Hepatocyte (in vitro differentiated cells): ENCODE measurements around the gene NCAM1. TPM values are rescaled to one million over a fixed set of nuclear protein-coding genes. Genes with fewer than 3 reads are reported as not detected.

ENCODE experiments used
- DNase-seq: peaks from one replicate; pipeline ENCODE4 v3.0.0-alpha.2; 2016; ENCODE audit warnings: low spot score
- H2AFZ ChIP-seq: fragments of 200-600 bp; sonication (generic); 2 replicates; pipeline ENCODE4 v1.6.0; 2016; ENCODE audit warnings: antibody characterized with exemption, mild to moderate bottlenecking
- H3K27ac ChIP-seq: fragments of 200-600 bp; sonication (generic); 2 replicates; pipeline ENCODE4 v1.5.1; 2016; ENCODE audit warnings: mild to moderate bottlenecking
- H3K27me3 ChIP-seq: fragments of 200-600 bp; sonication (generic); 2 replicates; pipeline ENCODE4 v1.6.1; 2016
- H3K36me3 ChIP-seq: fragments of 200-600 bp; sonication (generic); replicated peaks from 2 replicates; pipeline ENCODE4 v1.5.1; 2016; ENCODE audit warnings: low read depth; ENCODE audit not compliant: insufficient read depth
- H3K4me1 ChIP-seq: fragments of 200-600 bp; sonication (generic); 2 replicates; pipeline ENCODE4 v1.5.1; 2016; ENCODE audit warnings: mild to moderate bottlenecking, moderate library complexity; ENCODE audit not compliant: insufficient read depth
- H3K4me2 ChIP-seq: fragments of 200-600 bp; sonication (generic); 2 replicates; pipeline ENCODE4 v1.6.0; 2016
- H3K4me3 ChIP-seq: fragments of 200-600 bp; sonication (generic); 2 replicates; pipeline ENCODE4 v1.5.1; 2016; ENCODE audit warnings: mild to moderate bottlenecking
- H3K79me2 ChIP-seq: fragments of 200-600 bp; sonication (generic); 2 replicates; pipeline ENCODE4 v1.6.0; 2017; ENCODE audit warnings: mild to moderate bottlenecking
- H3K9me2 ChIP-seq: fragments of 200-600 bp; sonication (generic); replicated peaks from 2 replicates; pipeline ENCODE4 v1.6.0; 2017; ENCODE audit warnings: mild to moderate bottlenecking; ENCODE audit not compliant: insufficient read depth
- H3K9me3 ChIP-seq: fragments of 200-600 bp; sonication (generic); 2 replicates; pipeline ENCODE4 v1.5.1; 2016; ENCODE audit warnings: low read depth, mild to moderate bottlenecking
- H4K20me1 ChIP-seq: fragments of 200-600 bp; sonication (generic); 2 replicates; pipeline ENCODE4 v1.6.0; 2016; ENCODE audit warnings: mild to moderate bottlenecking; ENCODE audit not compliant: insufficient read depth, poor library complexity, severe bottlenecking
- EZH2 ChIP-seq: fragments of 200-600 bp; sonication (generic); IDR thresholded peaks from 2 replicates; pipeline ENCODE4 v1.6.1; 2016; ENCODE audit warnings: antibody characterized with exemption, mild to moderate bottlenecking, borderline replicate concordance
- EZH2phosphoT487 ChIP-seq: fragments of 200-600 bp; sonication (generic); IDR thresholded peaks from one replicate; pipeline ENCODE4 v1.6.1; 2018; ENCODE audit warnings: antibody characterized with exemption, mild to moderate bottlenecking, low read depth, moderate library complexity; ENCODE audit not compliant: unreplicated experiment, severe bottlenecking
- WGBS: methylation state at CpG from one replicate; pipeline ENCODE4 v1.1.6; 2016; ENCODE audit warnings: low lambda C conversion rate; ENCODE audit errors: missing lambda C conversion rate; 5-methylcytosine and 5-hydroxymethylcytosine counted together
- polyA plus RNA-seq: library from polyadenylated mRNA; unstranded; fragments of >200 nt; fragmentation: Nextera tagmentation; extraction: Ambion mirVana; gene quantifications from 2 replicates; pipeline ENCODE4 v1.2.1, GENCODE V29; 2016
- total RNA-seq: library from RNA; depleted of rRNA; stranded (reverse); fragments of >200 nt; gene quantifications from 2 replicates; pipeline ENCODE4 v1.2.3, GENCODE V29; 2014
- TF ChIP-seq, protein P1 (sequence below): fragments of 200-600 bp; sonication (generic); IDR thresholded peaks from 2 replicates; pipeline ENCODE4 v1.5.1; 2016; ENCODE audit warnings: antibody characterized with exemption, mild to moderate bottlenecking; ENCODE audit not compliant: poor library complexity

The NCAM1 gene
- total and polyA plus RNA-seq, 2 experiments from 2014 or later, result 12.4 to 27.2 TPM

DNA sequence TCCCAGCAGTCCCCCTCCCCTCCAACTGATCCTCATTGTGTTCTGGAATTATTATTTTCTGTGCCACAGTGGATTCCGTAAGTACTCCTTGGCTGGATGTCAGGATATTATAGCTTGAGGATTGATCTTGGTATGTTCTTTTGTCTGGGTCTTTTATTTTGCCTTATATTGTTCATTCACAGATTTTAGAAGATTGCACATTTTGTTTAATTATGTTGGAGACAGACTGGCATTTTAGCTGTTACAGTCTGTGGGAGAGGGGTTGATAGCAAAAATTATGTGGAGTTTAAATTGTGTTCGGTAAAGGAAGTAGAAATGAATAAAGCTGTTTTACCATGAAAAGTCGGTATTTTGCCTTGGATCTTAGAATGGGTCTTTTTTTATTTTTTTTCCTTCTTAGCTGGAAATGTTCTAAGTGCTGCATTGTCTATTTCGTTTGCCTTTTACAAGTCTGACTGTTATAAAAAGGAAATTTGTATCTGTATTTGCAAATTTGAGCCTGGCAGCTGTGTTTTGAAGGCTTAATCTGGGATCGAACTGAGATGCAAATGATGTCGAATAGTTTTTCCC is 211.2 kb downstream of the NCAM1 start:
- H3K9me3 ChIP-seq, result no peaks in the 10 kb centered on the region
- WGBS, result 80% methylated on average over 6 of the region's 6 CpGs
- DNase-seq, result no peak

DNA sequence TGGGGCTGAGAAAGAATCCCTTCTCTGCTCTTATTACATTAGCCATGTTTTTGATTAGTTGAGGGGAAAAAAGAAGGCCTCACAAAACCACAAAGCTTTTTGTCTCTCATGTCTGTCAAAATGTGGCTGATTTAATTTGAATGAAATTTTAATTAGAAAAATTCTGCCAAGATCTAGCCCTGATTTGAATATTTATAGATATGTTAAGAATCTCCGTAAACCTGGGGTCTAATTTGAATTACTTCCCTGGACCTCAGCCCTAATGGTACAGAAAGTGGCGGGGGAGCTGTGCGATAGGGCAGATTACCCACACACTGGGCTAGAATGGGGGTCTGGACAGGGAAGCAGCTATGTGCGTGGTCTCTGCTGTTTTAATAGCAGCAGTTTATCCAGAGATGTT is 211.9 kb downstream of the NCAM1 start:
- no peaks in the 10 kb centered on the region for H3K9me2 ChIP-seq
- no peaks in the 10 kb centered on the region for H3K36me3 ChIP-seq
- H3K4me2 ChIP-seq, result no peak overlapping the region
- H2AFZ ChIP-seq, result no peak overlapping the region
- H3K79me2 ChIP-seq, result no peaks in the 10 kb centered on the region
- no peak overlapping the region for H3K4me3 ChIP-seq
- H3K27ac ChIP-seq, result no peak overlapping the region
- no peaks in the 10 kb centered on the region for H3K9me3 ChIP-seq
- H4K20me1 ChIP-seq, result no peaks in the 10 kb centered on the region
- H3K4me1 ChIP-seq, result peaks cover 21% of the 10 kb centered on the region
- H3K27me3 ChIP-seq, result no peaks in the 10 kb centered on the region
- TF ChIP-seq, protein P1, sequence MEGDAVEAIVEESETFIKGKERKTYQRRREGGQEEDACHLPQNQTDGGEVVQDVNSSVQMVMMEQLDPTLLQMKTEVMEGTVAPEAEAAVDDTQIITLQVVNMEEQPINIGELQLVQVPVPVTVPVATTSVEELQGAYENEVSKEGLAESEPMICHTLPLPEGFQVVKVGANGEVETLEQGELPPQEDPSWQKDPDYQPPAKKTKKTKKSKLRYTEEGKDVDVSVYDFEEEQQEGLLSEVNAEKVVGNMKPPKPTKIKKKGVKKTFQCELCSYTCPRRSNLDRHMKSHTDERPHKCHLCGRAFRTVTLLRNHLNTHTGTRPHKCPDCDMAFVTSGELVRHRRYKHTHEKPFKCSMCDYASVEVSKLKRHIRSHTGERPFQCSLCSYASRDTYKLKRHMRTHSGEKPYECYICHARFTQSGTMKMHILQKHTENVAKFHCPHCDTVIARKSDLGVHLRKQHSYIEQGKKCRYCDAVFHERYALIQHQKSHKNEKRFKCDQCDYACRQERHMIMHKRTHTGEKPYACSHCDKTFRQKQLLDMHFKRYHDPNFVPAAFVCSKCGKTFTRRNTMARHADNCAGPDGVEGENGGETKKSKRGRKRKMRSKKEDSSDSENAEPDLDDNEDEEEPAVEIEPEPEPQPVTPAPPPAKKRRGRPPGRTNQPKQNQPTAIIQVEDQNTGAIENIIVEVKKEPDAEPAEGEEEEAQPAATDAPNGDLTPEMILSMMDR, result no peak
- TF ChIP-seq EZH2 (no peak), EZH2phosphoT487 (no peak)
- DNase-seq, result no peak
- 82% methylated on average over 4 of the region's 4 CpGs for WGBS

More for the DNA sequence above, 211.2 kb downstream of the NCAM1 start:
- Histone ChIP-seq H3K79me2 (no peaks in the 10 kb centered on the region), H3K27ac (no peak overlapping the region), H4K20me1 (no peaks in the 10 kb centered on the region), H3K4me2 (no peak overlapping the region), H3K4me3 (no peak overlapping the region), H2AFZ (no peak overlapping the region), H3K9me2 (no peaks in the 10 kb centered on the region), H3K36me3 (no peaks in the 10 kb centered on the region), H3K4me1 (peaks cover 21% of the 10 kb centered on the region), H3K27me3 (no peaks in the 10 kb centered on the region)
- TF ChIP-seq, protein P1, result no peak
- no peak for TF ChIP-seq EZH2
- TF ChIP-seq EZH2phosphoT487, result no peak

DNA sequence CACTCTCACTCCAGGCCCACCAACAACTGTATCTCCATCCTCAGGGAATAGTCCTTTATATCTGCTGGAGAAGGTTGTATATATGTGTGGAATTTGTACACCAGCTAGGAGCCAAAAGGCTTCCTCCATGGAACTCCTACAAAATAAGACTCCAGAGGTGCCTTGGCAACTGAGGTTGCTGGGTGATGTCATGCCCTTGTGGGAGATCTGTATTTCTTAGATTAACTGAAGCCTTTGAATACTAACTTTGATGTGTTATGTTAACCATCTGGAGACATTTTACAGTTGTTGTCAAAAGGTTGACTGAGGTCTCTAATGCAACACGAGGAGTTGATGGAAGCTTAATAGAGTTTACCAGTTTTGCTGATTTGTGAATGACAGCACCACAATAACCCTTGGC is 213.7 kb downstream of the NCAM1 start:
- 62% methylated on average over 1 of the region's 1 CpG for WGBS
- Histone ChIP-seq H3K4me2 (no peak overlapping the region), H4K20me1 (no peaks in the 10 kb centered on the region), H3K27ac (no peak overlapping the region), H3K79me2 (no peaks in the 10 kb centered on the region), H2AFZ (no peak overlapping the region), H3K36me3 (no peaks in the 10 kb centered on the region), H3K27me3 (no peaks in the 10 kb centered on the region), H3K9me2 (no peaks in the 10 kb centered on the region), H3K9me3 (no peaks in the 10 kb centered on the region), H3K4me3 (no peak overlapping the region), H3K4me1 (peaks cover 24% of the 10 kb centered on the region)
- TF ChIP-seq EZH2phosphoT487 (no peak), EZH2 (no peak)
- TF ChIP-seq, protein P1, result no peak
- DNase-seq, result no peak
